GM21825 (cell line): ENCODE data around the gene UNK.

ENCODE experiments used
- ATAC-seq: cut with Tn5 transposase; IDR thresholded peaks from one replicate; pipeline ENCODE4 v1.9.1; 2021; ENCODE audit warnings: mild to moderate bottlenecking, moderate library complexity; ENCODE audit not compliant: unreplicated experiment

UNK gene

DNA sequence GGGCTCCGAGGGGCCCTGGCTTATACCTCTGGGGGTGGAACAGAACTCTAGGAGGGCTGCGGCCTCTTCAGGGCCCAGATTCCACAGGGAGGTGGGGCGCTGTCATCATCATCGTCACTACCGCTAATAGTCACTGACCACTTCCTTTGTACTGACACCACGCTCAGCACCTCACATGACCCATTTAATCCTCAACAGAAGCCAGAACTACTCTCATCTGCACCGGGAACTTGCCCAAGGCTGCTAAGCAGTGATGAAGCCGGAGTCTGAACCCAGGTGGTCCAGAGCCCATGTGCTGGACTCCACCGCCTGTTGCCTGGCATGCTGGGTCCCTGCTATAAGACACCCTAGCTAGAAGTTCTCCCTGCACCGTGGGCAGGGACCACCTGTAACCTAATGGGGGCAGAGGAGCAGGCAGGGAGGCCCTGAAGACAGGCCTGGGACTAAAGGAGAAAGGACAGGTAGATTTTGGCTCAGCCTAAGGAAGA, 47.6 kb downstream of the UNK start:
- no peak for ATAC-seq

DNA sequence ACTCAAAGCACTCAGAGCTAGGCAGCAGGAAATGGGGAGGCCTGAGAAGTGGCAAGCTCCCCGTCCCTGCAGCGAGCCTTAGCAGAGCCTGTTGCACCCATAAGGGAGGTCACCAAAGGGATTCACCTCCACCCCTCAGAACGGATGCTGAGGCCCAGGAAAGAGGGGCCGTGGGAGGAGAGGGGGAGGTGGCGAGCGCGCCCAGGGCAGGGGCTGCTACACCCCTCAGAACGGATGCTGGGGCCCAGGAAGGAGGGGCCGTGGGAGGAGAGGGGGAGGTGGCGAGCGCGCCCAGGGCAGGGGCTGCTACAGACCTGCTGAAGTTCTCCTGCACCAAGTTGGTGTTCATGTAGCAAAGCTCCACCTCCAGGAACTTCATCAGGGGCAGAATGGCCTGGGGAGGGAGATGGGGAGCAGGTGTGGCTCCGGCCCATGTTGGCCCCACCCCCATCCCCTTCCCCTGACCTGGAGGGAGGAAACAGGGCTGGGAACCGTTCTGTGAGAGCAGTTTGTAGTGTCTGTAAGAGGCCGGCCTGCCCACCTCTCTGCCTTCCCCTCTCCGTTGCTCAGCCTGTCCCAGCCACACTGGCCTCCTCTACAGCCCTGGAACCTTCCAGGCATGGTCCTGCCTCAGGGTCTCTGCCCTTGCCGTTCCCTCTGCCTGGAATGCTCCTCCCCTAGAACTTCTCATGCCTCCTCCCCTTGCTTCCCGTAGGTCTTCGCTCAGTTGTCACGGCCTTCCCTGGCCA, 48.2 kb downstream of the UNK start:
- no peak for ATAC-seq

- ATAC-seq = no peak
Measured at GRCh38 chr17:75834279-75834920, 49.8 kb downstream of the UNK start.

DNA sequence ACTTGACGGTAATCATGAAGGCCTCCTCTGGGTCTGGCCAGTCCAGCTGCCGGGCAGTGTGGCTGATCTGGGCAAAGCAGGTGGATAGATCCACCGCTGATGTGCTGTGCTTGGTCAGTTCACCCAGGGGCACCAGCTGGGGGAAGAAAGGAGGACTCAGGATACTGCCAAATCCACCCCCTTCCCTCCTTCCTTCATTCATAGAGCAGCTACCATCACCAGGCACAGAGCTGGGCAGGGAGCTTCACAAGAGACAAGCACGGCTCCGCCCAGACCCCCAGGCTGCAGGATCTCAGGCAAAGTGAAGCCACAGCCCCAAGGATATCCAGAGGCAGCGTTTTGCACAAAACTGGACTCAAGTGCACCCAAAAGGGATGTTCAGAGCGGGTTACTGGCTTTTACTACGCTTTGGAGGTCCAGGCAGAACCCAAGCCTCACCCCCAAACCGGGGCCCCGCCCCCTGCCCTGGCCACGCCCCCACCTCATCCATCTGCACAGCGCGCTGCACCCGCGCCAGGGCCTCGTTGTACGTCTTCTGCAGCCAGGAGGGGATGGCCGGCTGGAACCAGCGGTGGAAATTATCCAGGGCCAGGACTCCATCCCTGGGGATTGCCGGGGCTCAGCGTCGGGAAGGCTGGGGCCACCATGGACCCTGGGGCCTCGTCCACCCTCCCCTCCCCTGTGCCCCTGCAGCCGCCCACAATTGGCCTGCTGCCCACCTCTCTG, 50.5 kb downstream of the UNK start:
- no peak for ATAC-seq

GRCh38 chr17:75835654-75835987, 51.0 kb downstream of the UNK start:
- ATAC-seq = no peak

DNA sequence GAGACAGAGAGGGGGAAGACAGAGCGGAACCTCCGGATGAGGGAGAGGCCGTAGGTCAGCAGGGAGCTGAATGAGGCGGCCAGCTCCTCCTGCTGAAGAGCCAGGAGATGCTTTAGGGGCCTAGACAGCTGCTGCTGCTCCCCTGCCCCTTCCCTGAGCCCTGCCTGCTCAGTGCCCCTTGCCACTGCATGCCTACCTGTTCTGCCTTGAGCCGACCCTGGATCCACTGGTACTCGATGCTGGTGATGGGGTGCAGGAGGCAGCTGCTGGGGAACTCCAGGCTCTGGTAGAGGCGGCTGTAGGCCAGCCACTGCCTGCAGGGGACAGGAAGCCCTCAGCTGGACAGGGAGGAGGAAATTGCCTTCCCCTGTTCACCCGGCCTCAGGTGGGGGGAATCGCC, 52.0 kb downstream of the UNK start:
- no peak for ATAC-seq

DNA sequence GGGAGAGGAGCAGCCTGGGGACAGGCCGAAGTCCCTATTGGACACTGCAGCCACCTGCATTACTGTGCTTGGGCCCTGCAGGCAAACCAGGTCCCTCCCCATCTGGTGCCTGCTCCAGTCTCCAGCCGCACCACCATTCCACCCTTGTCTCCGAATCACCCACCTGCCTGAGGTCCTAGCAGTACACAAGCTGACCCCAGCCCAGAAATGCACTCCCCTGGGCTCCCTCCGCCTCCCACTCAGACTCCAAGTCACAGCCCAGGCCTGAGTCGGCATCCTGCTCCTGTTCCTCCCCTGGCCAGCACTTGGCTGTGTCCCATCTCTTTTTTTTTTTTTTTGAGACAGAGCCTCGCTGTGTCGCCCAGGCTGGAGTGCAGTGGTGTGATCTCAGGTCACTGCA, 53.3 kb downstream of the UNK start:
- no peak for ATAC-seq

GRCh38 chr17:75838410-75838809, 53.8 kb downstream of the UNK start:
- ATAC-seq = no peak

GRCh38 chr17:75839942-75840798, 55.6 kb downstream of the UNK start:
- no peak for ATAC-seq

DNA sequence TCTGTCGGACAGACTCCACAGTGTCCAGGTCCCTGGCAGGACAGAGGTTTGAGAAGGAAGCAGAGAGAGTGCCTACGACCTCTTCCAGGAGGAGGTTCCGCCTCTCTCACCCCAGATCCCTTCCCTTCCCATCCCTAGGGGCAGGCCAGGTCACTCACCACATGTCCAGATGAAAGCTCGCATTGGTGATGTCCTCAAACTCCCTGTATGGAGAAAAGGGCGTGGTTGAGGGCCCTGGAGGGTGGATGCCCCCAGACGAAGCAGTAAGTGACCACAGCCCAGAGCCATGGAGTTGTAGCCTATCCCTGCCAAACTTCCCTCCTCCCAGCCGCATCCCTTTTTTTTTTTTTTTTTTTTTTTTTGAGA, 56.2 kb downstream of the UNK start:
- ATAC-seq = no peak

- ATAC-seq = no peak
Measured at GRCh38 chr17:75842411-75842810, 57.8 kb downstream of the UNK start.

GRCh38 chr17:75842963-75843576, 58.5 kb downstream of the UNK start:
- no peak for ATAC-seq

- no peak for ATAC-seq
Measured at GRCh38 chr17:75843577-75844529, 59.2 kb downstream of the UNK start, which contains the start of gene UNC13D. TSS of gene UNC13D (minus strand) at chr17:75844404. CDS start at chr17:75844337, 67 bp downstream.

GRCh38 chr17:75844530-75845057, 60.0 kb downstream of the UNK start:
- ATAC-seq = no peak

GRCh38 chr17:75845058-75845711, 60.6 kb downstream of the UNK start:
- peak; percentile 66 for ATAC-seq

DNA sequence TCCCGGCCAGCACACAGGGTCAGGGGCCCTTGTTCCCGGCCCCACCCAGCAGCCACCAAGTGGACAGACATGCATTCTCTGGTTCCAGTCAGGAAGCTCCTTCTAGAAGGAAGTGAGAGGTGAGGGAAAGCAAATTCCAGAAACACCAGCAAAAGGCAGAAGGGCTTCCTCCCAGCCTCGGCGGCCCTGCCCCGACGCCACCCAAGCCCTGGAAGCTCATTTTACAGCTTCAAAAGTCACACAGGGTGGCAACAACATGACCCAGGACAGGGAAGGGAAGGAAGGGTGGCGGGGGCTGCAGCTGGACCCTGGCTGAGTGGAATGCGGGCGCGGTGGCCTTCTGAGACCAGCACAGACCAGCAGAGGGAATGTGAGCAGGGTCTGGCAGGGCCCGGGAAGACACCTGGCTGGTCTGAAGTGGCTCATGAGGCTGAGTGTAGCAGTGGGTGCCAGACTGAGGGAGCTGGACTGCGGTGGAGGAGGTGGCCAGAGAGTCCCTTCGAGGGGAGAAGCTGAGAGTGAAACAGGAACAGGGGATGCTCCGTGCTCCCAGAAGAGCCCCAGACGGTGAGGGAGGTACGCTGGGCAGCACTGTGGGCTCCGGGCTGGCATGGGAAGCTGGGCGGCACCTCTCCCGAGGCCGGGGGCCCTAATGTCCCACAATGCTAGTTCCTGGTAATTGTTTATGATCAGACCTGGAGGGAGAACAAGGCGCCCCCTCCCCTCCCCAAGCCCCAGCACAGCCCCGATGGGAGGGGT, 61.5 kb downstream of the UNK start:
- no peak for ATAC-seq

GRCh38 chr17:75846692-75847613, 62.3 kb downstream of the UNK start:
- no peak for ATAC-seq
